ENCODE measurements around the gene CEP55.
"Not testable (repeated sequence)": the region's sequence is repeated elsewhere in the genome, so short reads cannot be mapped to it uniquely, and the experiment has no call there.

CEP55 gene

GRCh38 chr10:93496322-93497041, at the start of gene CEP55:
Gene CEP55 (plus strand): TSS chr10:93496612. CDS start chr10:93500052, 3,440 bp downstream.
- peak; percentile 95 for DNase-seq

GRCh38 chr10:93447019-93447418, 49.4 kb upstream of the CEP55 start:
- no peak for DNase-seq

- no peak for DNase-seq
These were observed 48.4 kb upstream of the CEP55 start for GRCh38 chr10:93447970-93448369.

GRCh38 chr10:93451244-93451947, 45.0 kb upstream of the CEP55 start:
- DNase-seq = no peak

- DNase-seq = no peak
These were observed 44.3 kb upstream of the CEP55 start for GRCh38 chr10:93452143-93452542.

- DNase-seq = no peak
These were observed 42.3 kb upstream of the CEP55 start for GRCh38 chr10:93454146-93454545.

GRCh38 chr10:93454736-93455135, 41.7 kb upstream of the CEP55 start:
- DNase-seq = no peak

GRCh38 chr10:93456480-93456879, 39.9 kb upstream of the CEP55 start:
- DNase-seq = no peak

GRCh38 chr10:93457511-93457910, 38.9 kb upstream of the CEP55 start:
- no peak for DNase-seq

GRCh38 chr10:93458821-93459257, 37.6 kb upstream of the CEP55 start:
- no peak for DNase-seq

GRCh38 chr10:93459466-93459865, 36.9 kb upstream of the CEP55 start:
- DNase-seq = no peak

- no peak for DNase-seq
These were observed 35.2 kb upstream of the CEP55 start for GRCh38 chr10:93461109-93461806.

GRCh38 chr10:93461807-93462178, 34.6 kb upstream of the CEP55 start:
- no peak for DNase-seq

- no peak for DNase-seq
These were observed 34.0 kb upstream of the CEP55 start for GRCh38 chr10:93462371-93462770.

GRCh38 chr10:93462881-93463280, 33.5 kb upstream of the CEP55 start:
- DNase-seq = no peak

GRCh38 chr10:93463723-93464476, 32.5 kb upstream of the CEP55 start:
- no peak for DNase-seq

GRCh38 chr10:93464776-93465388, 31.5 kb upstream of the CEP55 start:
- DNase-seq = no peak

GRCh38 chr10:93465806-93466675, 30.4 kb upstream of the CEP55 start:
- DNase-seq = no peak

- DNase-seq = not testable (repeated sequence)
These were observed 28.8 kb upstream of the CEP55 start for GRCh38 chr10:93467635-93468034.

GRCh38 chr10:93468461-93469213, 27.8 kb upstream of the CEP55 start:
- DNase-seq = no peak

GRCh38 chr10:93469454-93469853, 27.0 kb upstream of the CEP55 start:
- no peak for DNase-seq
